OCI-LY7 (cell line): ENCODE results near the gene HOXC9. TPM values are rescaled to one million over a fixed set of nuclear protein-coding genes. Genes with fewer than 3 reads are reported as not detected.

Source experiments
- BruUV-seq: library from RNA; stranded (reverse); fragments of 400-500 nt; replicated peaks from 2 replicates; lab custom pipeline; 2021; lab: Mats Ljungman, UMichigan
- CTCF ChIA-PET: fragments of 300-600 bp; sonication (Branson Sonifier 250); formaldehyde crosslinking; loops from one replicate; lab custom pipeline; 2022; ENCODE audit warnings: antibody characterized with exemption; ENCODE audit not compliant: unreplicated experiment; lab: Charles Lee
- POLR2A ChIA-PET: fragments of 300-600 bp; sonication (Branson Sonifier 250); formaldehyde crosslinking; loops from one replicate; lab custom pipeline; 2022; ENCODE audit warnings: antibody characterized with exemption; lab: Charles Lee
- DNase-seq: peaks from one replicate; pipeline ENCODE4 v3.0.0-alpha.2; 2015; ENCODE audit warnings: low spot score
- H2AFZ ChIP-seq: fragments of 200-600 bp; sonication (generic), shearing (Covaris generic); 2 replicates; pipeline ENCODE4 v1.6.1; 2014; ENCODE audit warnings: mild to moderate bottlenecking, antibody characterized with exemption, low read length, moderate library complexity
- H3K27ac ChIP-seq: fragments of 200-600 bp; sonication (generic); 2 replicates; pipeline ENCODE4 v1.5.1; 2014; ENCODE audit warnings: mixed run types, low read depth, mild to moderate bottlenecking, moderate library complexity, low read length, inconsistent platforms; ENCODE audit not compliant: poor library complexity, severe bottlenecking
- H3K36me3 ChIP-seq: fragments of 200-600 bp; sonication (generic); 2 replicates; pipeline ENCODE4 v1.6.1; 2014; ENCODE audit warnings: mild to moderate bottlenecking, antibody characterized with exemption, low read length, moderate library complexity, mixed read lengths; ENCODE audit not compliant: insufficient read depth
- H3K4me1 ChIP-seq: fragments of 200-600 bp; sonication (generic); 2 replicates; pipeline ENCODE4 v1.5.1; 2014; ENCODE audit warnings: mild to moderate bottlenecking, low read length; ENCODE audit not compliant: insufficient read depth, poor library complexity, severe bottlenecking
- H3K4me2 ChIP-seq: fragments of 200-600 bp; sonication (generic); 2 replicates; pipeline ENCODE4 v1.6.1; 2014; ENCODE audit warnings: mild to moderate bottlenecking, low read length
- H3K4me3 ChIP-seq: fragments of 200-600 bp; sonication (generic); 2 replicates; pipeline ENCODE4 v1.5.1; 2014; ENCODE audit warnings: mild to moderate bottlenecking, low read depth, low read length; ENCODE audit not compliant: poor library complexity, severe bottlenecking
- H3K79me2 ChIP-seq: fragments of 200-600 bp; sonication (generic); 2 replicates; pipeline ENCODE4 v1.6.1; 2016; ENCODE audit warnings: low read depth, mild to moderate bottlenecking, low read length, moderate library complexity, mixed read lengths; ENCODE audit not compliant: insufficient read depth
- H3K9me2 ChIP-seq: fragments of 200-600 bp; sonication (generic); 2 replicates; pipeline ENCODE4 v1.6.1; 2016; ENCODE audit warnings: mild to moderate bottlenecking, low read length, mixed read lengths; ENCODE audit not compliant: insufficient read depth
- H3K9me3 ChIP-seq: fragments of 200-600 bp; sonication (generic); 2 replicates; pipeline ENCODE4 v1.6.1; 2014; ENCODE audit warnings: mild to moderate bottlenecking, mixed run types, low read length, mixed read lengths
- H4K20me1 ChIP-seq: fragments of 200-600 bp; sonication (generic); 2 replicates; pipeline ENCODE4 v1.6.1; 2014; ENCODE audit warnings: mild to moderate bottlenecking, antibody characterized with exemption, low read length, moderate library complexity, mixed read lengths; ENCODE audit not compliant: insufficient read depth
- EZH2phosphoT487 ChIP-seq: fragments of 200-600 bp; sonication (generic); IDR thresholded peaks from 2 replicates; pipeline ENCODE4 v1.6.1; 2018; ENCODE audit warnings: low read depth, borderline replicate concordance, mild to moderate bottlenecking, mixed run types, antibody characterized with exemption, low read length, moderate library complexity, mixed read lengths
- intact Hi-C: fragments of 100-400 bp; cut with micrococcal nuclease; formaldehyde crosslinking; loops from one replicate; pipeline ENCODE4 v1.10.0; 2022; ENCODE audit not compliant: unreplicated experiment
- total RNA-seq, 2 experiments: library from RNA; depleted of rRNA in 1 of 2; stranded (reverse); fragments of >200 nt in 1 of 2; shearing (Covaris generic) in 1 of 2; gene quantifications; 2 replicates each; pipeline ENCODE4 v1.2.3, GENCODE V29; 2014 to 2022
- TF ChIP-seq, protein P1 (sequence below): fragments of 200-600 bp; sonication (generic); conservative IDR thresholded peaks from 2 replicates; pipeline ENCODE4 v1.5.1; 2014; ENCODE audit warnings: mild to moderate bottlenecking, antibody characterized with exemption, low read length, moderate library complexity, mixed read lengths

Gene HOXC9
- total RNA-seq, 2 experiments from 2014 or later, result 0.42 TPM; not detected in 1

- Histone ChIP-seq H2AFZ (no peak overlapping the region), H3K9me3 (no peaks in the 10 kb centered on the region), H3K9me2 (no peaks in the 10 kb centered on the region), H3K4me2 (peak overlapping the region; percentile 22), H3K36me3 (no peaks in the 10 kb centered on the region), H4K20me1 (no peaks in the 10 kb centered on the region; the same call in 1 of the 2 replicates), H3K79me2 (no peaks in the 10 kb centered on the region), H3K4me1 (peaks cover 25% of the 10 kb centered on the region), H3K27ac (no peak overlapping the region), H3K4me3 (no peak overlapping the region)
- POLR2A ChIA-PET, result interaction anchor here (0.5 kb wide), 1 partner anchor 211 kb away, joined by 4 read pairs; no protein-coding TSS in a partner anchor
- no TSS peak for BruUV-seq
- CTCF ChIA-PET, result interaction anchor here (0.8 to 0.9 kb wide), 2 partner anchors 138 to 202 kb away, joined by 3 to 4 read pairs; no protein-coding TSS in a partner anchor
- intact Hi-C loops, result no loop called here
- DNase-seq, result no peak
- TF ChIP-seq, protein P1, sequence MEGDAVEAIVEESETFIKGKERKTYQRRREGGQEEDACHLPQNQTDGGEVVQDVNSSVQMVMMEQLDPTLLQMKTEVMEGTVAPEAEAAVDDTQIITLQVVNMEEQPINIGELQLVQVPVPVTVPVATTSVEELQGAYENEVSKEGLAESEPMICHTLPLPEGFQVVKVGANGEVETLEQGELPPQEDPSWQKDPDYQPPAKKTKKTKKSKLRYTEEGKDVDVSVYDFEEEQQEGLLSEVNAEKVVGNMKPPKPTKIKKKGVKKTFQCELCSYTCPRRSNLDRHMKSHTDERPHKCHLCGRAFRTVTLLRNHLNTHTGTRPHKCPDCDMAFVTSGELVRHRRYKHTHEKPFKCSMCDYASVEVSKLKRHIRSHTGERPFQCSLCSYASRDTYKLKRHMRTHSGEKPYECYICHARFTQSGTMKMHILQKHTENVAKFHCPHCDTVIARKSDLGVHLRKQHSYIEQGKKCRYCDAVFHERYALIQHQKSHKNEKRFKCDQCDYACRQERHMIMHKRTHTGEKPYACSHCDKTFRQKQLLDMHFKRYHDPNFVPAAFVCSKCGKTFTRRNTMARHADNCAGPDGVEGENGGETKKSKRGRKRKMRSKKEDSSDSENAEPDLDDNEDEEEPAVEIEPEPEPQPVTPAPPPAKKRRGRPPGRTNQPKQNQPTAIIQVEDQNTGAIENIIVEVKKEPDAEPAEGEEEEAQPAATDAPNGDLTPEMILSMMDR, result no peak
- no peak for TF ChIP-seq EZH2phosphoT487
These were observed 5.0 kb downstream of the HOXC9 start for GRCh38 chr12:54004841-54005530.

DNA sequence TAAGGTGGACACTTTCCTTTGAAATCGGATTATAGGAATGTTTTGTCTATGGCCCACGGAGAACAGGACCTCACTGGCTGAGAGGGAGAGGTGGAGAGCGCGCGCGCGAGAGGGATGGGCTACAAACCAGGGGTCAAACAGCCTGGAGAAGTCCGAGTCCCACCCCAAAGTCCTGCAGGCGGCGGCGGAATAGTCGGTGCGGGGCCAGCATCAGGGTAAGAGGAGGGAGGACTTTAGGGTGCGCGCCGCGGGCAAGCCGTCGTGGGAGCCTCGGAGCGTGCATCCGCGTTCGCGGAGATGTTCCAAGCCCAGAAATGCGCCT is 5.5 kb downstream of the HOXC9 start:
- DNase-seq, result no peak
- Histone ChIP-seq H3K4me2 (peak overlapping the region; percentile 22), H3K4me3 (no peak overlapping the region), H3K79me2 (no peaks in the 10 kb centered on the region), H3K36me3 (no peaks in the 10 kb centered on the region), H3K27ac (no peak overlapping the region), H3K9me3 (no peaks in the 10 kb centered on the region), H2AFZ (no peak overlapping the region), H4K20me1 (no peaks in the 10 kb centered on the region; the same call in 1 of the 2 replicates), H3K9me2 (no peaks in the 10 kb centered on the region), H3K4me1 (peaks cover 25% of the 10 kb centered on the region)
- BruUV-seq, result no TSS peak
- intact Hi-C loops, result no loop called here
- TF ChIP-seq, protein P1, result no peak
- TF ChIP-seq EZH2phosphoT487, result no peak
- POLR2A ChIA-PET, result interaction anchor here (0.5 kb wide), 1 partner anchor 210 kb away, joined by 4 read pairs; no protein-coding TSS in a partner anchor
- CTCF ChIA-PET, result interaction anchor here (0.7 to 0.9 kb wide), 2 partner anchors 185 to 201 kb away, joined by 3 to 4 read pairs; no protein-coding TSS in a partner anchor
